ENCODE data around the gene ARHGAP27. TPM values are rescaled to one million over a fixed set of nuclear protein-coding genes. Genes with fewer than 3 reads are reported as not detected.

Gene ARHGAP27
- total and polyA plus RNA-seq, 2 of the 4 experiments (the other 2 are of a cell fraction), result under 0.01 to 0.89 TPM

DNA sequence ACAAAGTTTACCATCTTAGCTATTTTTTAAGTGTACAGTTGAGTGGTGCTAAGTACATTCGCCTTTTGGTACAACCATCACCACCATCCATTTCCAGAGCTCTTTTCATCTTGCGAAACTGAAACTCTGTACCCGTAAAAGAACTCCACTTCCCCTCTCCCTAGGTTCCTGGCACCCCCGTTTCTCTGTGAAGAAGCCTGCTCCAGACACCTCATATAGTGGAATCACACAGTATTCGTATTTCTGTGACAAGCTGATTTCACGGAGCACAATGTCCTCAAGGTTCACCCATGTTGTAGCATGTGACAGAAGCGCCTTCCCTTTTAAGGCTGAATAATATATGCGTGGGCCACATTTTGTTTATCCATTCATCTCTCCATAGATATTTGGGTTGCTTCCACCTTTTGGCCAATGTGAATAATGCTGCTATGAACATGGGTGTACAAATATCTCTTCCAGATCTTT is 61.7 kb downstream of the ARHGAP27 start:
- H2BK15ac ChIP-seq (ENCODE audit: low read depth, low read length), result peak overlapping the region; percentile 97; the same call in 2 of the 3 replicates
- H3K27ac ChIP-seq (ENCODE audit: insufficient read depth, low read length), result peak overlapping the region; percentile 96
- peak overlapping the region; percentile 77 for H3K14ac ChIP-seq (replicated peaks; ENCODE audit: low read depth, low read length)
- H3K23ac ChIP-seq (ENCODE audit: low read depth, low read length), result peak overlapping the region; percentile 82
- peaks cover 0 to 15% of the 10 kb centered on the region in 2 experiments; a peak in 1 of 4 replicates for H3K79me1 ChIP-seq (ENCODE audit: low read depth in 1 of 2, low read length in 2 of 2)
- H3K36me3 ChIP-seq (ENCODE audit: control insufficient read depth, insufficient read depth, low read length), result no peaks in the 10 kb centered on the region
- no peak for TF ChIP-seq MAFK (IDR thresholded peaks at IDR 0.05; ENCODE audit: low read depth, low read length)
- no peak for TF ChIP-seq MAZ (IDR thresholded peaks at IDR 0.05; ENCODE audit: borderline replicate concordance, low read depth, low read length)
- TF ChIP-seq RFX5 (IDR thresholded peaks at IDR 0.05; ENCODE audit: low read depth, low read length), result no peak
- TF ChIP-seq CEBPB (IDR thresholded peaks at IDR 0.05; ENCODE audit: low read depth, low read length), result 0 out of 2 replicates have a peak, but pooled peaks have one; percentile 33
- no peak for TF ChIP-seq MXI1 (IDR thresholded peaks at IDR 0.05; ENCODE audit: borderline replicate concordance, low read depth, low read length)
- no peak for TF ChIP-seq RCOR1 (IDR thresholded peaks at IDR 0.05; ENCODE audit: insufficient replicate concordance, low read length)
- no peak for ATAC-seq (ENCODE audit: low read depth)
- peak overlapping the region; percentile 86 to 99 for H4K8ac ChIP-seq (ENCODE audit: low read depth in 2 of 2, low read length in 2 of 2)
- H2BK5ac ChIP-seq (ENCODE audit: low read depth, low read length, poor library complexity, severe bottlenecking), result peak overlapping the region; percentile 96
- H2AK9ac ChIP-seq (replicated peaks; ENCODE audit: low read depth, low read length, poor library complexity), result peak overlapping the region; percentile 46
- no peaks in the 10 kb centered on the region for H4K20me1 ChIP-seq (ENCODE audit: insufficient read depth, low read length)
- H4K5ac ChIP-seq (ENCODE audit: low read depth, low read length), result peak overlapping the region; percentile 94
- intact Hi-C loops (cut with micrococcal nuclease) (no loop called here), dilution Hi-C loops (cut with HindIII; ENCODE audit: low sequenced_read_pairs, unreplicated experiment) (no loop called here), in situ Hi-C loops (cut with MboI; ENCODE audit: low sequenced_read_pairs) (loop anchor here (5.0 kb wide), 1 partner anchor 59 kb away; no protein-coding TSS in a partner anchor)
- H2BK20ac ChIP-seq (ENCODE audit: low read depth, low read length), result peak overlapping the region; percentile 97
- no peak overlapping the region; the same call in none of the 2 replicates for H3K4me2 ChIP-seq (ENCODE audit: low read depth, low read length)
- BruUV-seq (replicated peaks), result no TSS peak
- H3K9me1 ChIP-seq (ENCODE audit: insufficient read depth, low read length), result peaks cover 20% of the 10 kb centered on the region
- H3K9ac ChIP-seq (ENCODE audit: low read depth, low read length), result peak overlapping the region; percentile 65
- H3K9me3 ChIP-seq (ENCODE audit: control insufficient read depth, insufficient read depth, low read length), result no peaks in the 10 kb centered on the region
- no peaks in the 10 kb centered on the region for H3K27me3 ChIP-seq (ENCODE audit: control insufficient read depth, insufficient read depth, low read length)
- H3K4ac ChIP-seq (ENCODE audit: low read depth, low read length), result peak overlapping the region; percentile 92
- peak overlapping the region; percentile 97 for H2AK5ac ChIP-seq (ENCODE audit: low read depth, low read length)
- H4K91ac ChIP-seq (ENCODE audit: insufficient read depth, low read depth, low read length), result peak overlapping the region; percentile 98
- 71% methylated on average over 4 of the region's 8 CpGs; no CpG with 5 or more reads in 1 of the 2 experiments for WGBS, 2 experiments (ENCODE audit: extremely low coverage in 2 of 2, insufficient read length in 1 of 2)
- H3K18ac ChIP-seq (ENCODE audit: low read depth, low read length), result peak overlapping the region; percentile 86
- ChIA-PET CTCF (interaction anchor here (0.9 to 1.2 kb wide), 3 partner anchors 54 to 136 kb away, joined by 3 read pairs; partner anchors contain the start of gene MAP3K14), POLR2A (ENCODE audit: unreplicated experiment) (interaction anchor here (0.6 kb wide), 1 partner anchor 13 kb away, joined by 3 read pairs; no protein-coding TSS in a partner anchor)
- H2AFZ ChIP-seq (replicated peaks; ENCODE audit: low read length, poor library complexity), result peak overlapping the region; percentile 44
- no peak overlapping the region for H3K4me3 ChIP-seq (ENCODE audit: insufficient read depth, low read depth, low read length)
- H3K56ac ChIP-seq (ENCODE audit: extremely low read depth, insufficient read depth, low read length), result peak overlapping the region; percentile 88
- H3K4me1 ChIP-seq (ENCODE audit: control insufficient read depth, insufficient read depth, low read length), result peaks cover 37% of the 10 kb centered on the region
- peak; percentile 50 for DNase-seq
- H2BK120ac ChIP-seq (ENCODE audit: low read depth, low read length), result peak overlapping the region; percentile 98

Measured in IMR-90 (cell line).